GM23338 (cell line): Measurements from ENCODE around the gene IL4I1. TPM values are rescaled to one million over a fixed set of nuclear protein-coding genes. Genes with fewer than 3 reads are reported as not detected.

Source experiments
- ATAC-seq: fragments of 200-7000 bp; cut with Tn5 transposase; 3 replicates; pipeline ENCODE4 v1.9.1; 2020
- DNase-seq: peaks from one replicate; pipeline ENCODE4 v3.0.0-alpha.2; 2015; ENCODE audit warnings: low spot score
- H2AFZ ChIP-seq: fragments of 200-600 bp; sonication (generic); 2 replicates; pipeline ENCODE4 v1.8.0; 2016; ENCODE audit warnings: antibody characterized with exemption, mild to moderate bottlenecking, moderate library complexity
- H3F3A ChIP-seq: fragments of 200-600 bp; sonication (generic); replicated peaks from 2 replicates; pipeline ENCODE4 v1.8.0; 2017; ENCODE audit warnings: antibody characterized with exemption, mixed run types, low read depth
- H3K27ac ChIP-seq: fragments of 200-600 bp; sonication (generic); 2 replicates; pipeline ENCODE4 v1.6.1; 2016; ENCODE audit warnings: low read depth
- H3K27me3 ChIP-seq: fragments of 200-600 bp; sonication (generic); 2 replicates; pipeline ENCODE4 v1.8.0; 2016; ENCODE audit warnings: mild to moderate bottlenecking, mixed run types, moderate library complexity; ENCODE audit not compliant: insufficient read depth
- H3K36me3 ChIP-seq: fragments of 200-600 bp; sonication (generic); 2 replicates; pipeline ENCODE4 v1.8.0; 2016; ENCODE audit warnings: mild to moderate bottlenecking; ENCODE audit not compliant: insufficient read depth
- H3K4me1 ChIP-seq: fragments of 200-600 bp; sonication (generic); 2 replicates; pipeline ENCODE4 v1.8.0; 2016; ENCODE audit warnings: mild to moderate bottlenecking, moderate library complexity; ENCODE audit not compliant: insufficient read depth
- H3K4me2 ChIP-seq: fragments of 200-600 bp; sonication (generic); 2 replicates; pipeline ENCODE4 v1.7.1; 2017; ENCODE audit warnings: mixed run types
- H3K4me3 ChIP-seq: fragments of 200-600 bp; sonication (generic); 2 replicates; pipeline ENCODE4 v1.6.1; 2016; ENCODE audit warnings: mixed run types
- H3K79me2 ChIP-seq: fragments of 200-600 bp; sonication (generic); replicated peaks from 2 replicates; pipeline ENCODE4 v1.8.0; 2017; ENCODE audit warnings: mild to moderate bottlenecking; ENCODE audit not compliant: insufficient read depth
- H3K9me2 ChIP-seq: fragments of 200-600 bp; sonication (generic); 2 replicates; pipeline ENCODE4 v1.8.0; 2017; ENCODE audit not compliant: insufficient read depth
- H4K20me1 ChIP-seq: fragments of 200-600 bp; sonication (generic); replicated peaks from 2 replicates; pipeline ENCODE4 v1.8.0; 2017; ENCODE audit warnings: mild to moderate bottlenecking; ENCODE audit not compliant: insufficient read depth
- H3K27ac Mint-ChIP-seq: 2 replicates; pipeline ENCODE4 v1.8.0; 2020; ENCODE audit warnings: inconsistent platforms, mild to moderate bottlenecking, moderate library complexity, mixed read lengths
- H3K27me3 Mint-ChIP-seq: 3 replicates; pipeline ENCODE4 v1.8.0; 2022; ENCODE audit warnings: low read depth, mild to moderate bottlenecking, moderate library complexity, mixed read lengths, inconsistent platforms; ENCODE audit not compliant: insufficient read depth, poor library complexity
- H3K36me3 Mint-ChIP-seq: 3 replicates; pipeline ENCODE4 v1.8.0; 2021; ENCODE audit warnings: low read depth, mild to moderate bottlenecking, inconsistent platforms, moderate library complexity, mixed read lengths
- H3K4me1 Mint-ChIP-seq: 3 replicates; pipeline ENCODE4 v1.8.0; 2020; ENCODE audit warnings: mild to moderate bottlenecking, inconsistent platforms, mixed read lengths
- H3K4me3 Mint-ChIP-seq: 3 replicates; pipeline ENCODE4 v1.8.0; 2021; ENCODE audit warnings: moderate library complexity, mild to moderate bottlenecking, inconsistent platforms, mixed read lengths
- H3K9me3 Mint-ChIP-seq: 3 replicates; pipeline ENCODE4 v1.8.0; 2020; ENCODE audit warnings: moderate library complexity, mild to moderate bottlenecking, inconsistent platforms, mixed read lengths
- CREB1 ChIP-seq: fragments of 250-450 bp; sonication (Bioruptor Pico); IDR thresholded peaks from 2 replicates; pipeline ENCODE4 v1.5.0; 2020; ENCODE audit warnings: low read depth, mild to moderate bottlenecking, moderate library complexity
- CTCF ChIP-seq, 2 experiments: fragments of 200-600 bp in 1 of 2; sonication (generic) in 1 of 2; conservative IDR thresholded peaks; 2 replicates each; pipeline versions ENCODE4 v1.5.1 to v1.6.1; 2016 to 2017; ENCODE audit warnings: antibody characterized with exemption in 2 of 2, low read depth in 2 of 2, mild to moderate bottlenecking in 2 of 2, moderate library complexity in 1 of 2
- EZH2 ChIP-seq: fragments of 200-600 bp; sonication (generic); IDR thresholded peaks from one replicate; pipeline ENCODE4 v1.8.0; 2017; ENCODE audit warnings: antibody characterized with exemption, mild to moderate bottlenecking, low read depth; ENCODE audit not compliant: unreplicated experiment
- EZH2phosphoT487 ChIP-seq: fragments of 200-600 bp; sonication (generic); IDR thresholded peaks from one replicate; pipeline ENCODE4 v1.8.1; 2018; ENCODE audit warnings: antibody characterized with exemption; ENCODE audit not compliant: unreplicated experiment
- JUNB ChIP-seq: IDR thresholded peaks from one replicate; pipeline ENCODE4 v1.6.1; 2016; ENCODE audit warnings: antibody characterized with exemption; ENCODE audit not compliant: unreplicated experiment
- NANOG ChIP-seq: IDR thresholded peaks from 2 replicates; pipeline ENCODE4 v1.6.1; 2016; ENCODE audit warnings: antibody characterized with exemption, borderline replicate concordance
- POLR2AphosphoS5 ChIP-seq: IDR thresholded peaks from 2 replicates; pipeline ENCODE4 v1.6.1; 2016; ENCODE audit warnings: antibody characterized with exemption, low read depth
- STAT1 ChIP-seq: IDR thresholded peaks from one replicate; pipeline ENCODE4 v1.6.1; 2016; ENCODE audit warnings: antibody characterized with exemption; ENCODE audit not compliant: unreplicated experiment
- ZNF114 ChIP-seq: fragments of 250-450 bp; sonication (Bioruptor Pico); IDR thresholded peaks from 2 replicates; pipeline ENCODE4 v1.5.0; 2020; ENCODE audit warnings: mild to moderate bottlenecking, moderate library complexity
- ZNF331 ChIP-seq: fragments of 250-450 bp; sonication (Bioruptor Pico); IDR thresholded peaks from 2 replicates; pipeline ENCODE4 v1.5.0; 2020; ENCODE audit warnings: low read depth, mild to moderate bottlenecking, moderate library complexity
- polyA plus RNA-seq: library from polyadenylated mRNA; unstranded; fragments of >200 nt; fragmentation: Nextera tagmentation; extraction: Ambion mirVana; gene quantifications from 2 replicates; pipeline ENCODE4 v1.2.1, GENCODE V29; 2016
- total RNA-seq: library from RNA; depleted of rRNA; stranded (reverse); fragments of >200 nt; shearing (Covaris generic); gene quantifications from 2 replicates; pipeline ENCODE4 v1.2.3, GENCODE V29; 2014
- TF ChIP-seq, protein P1 (sequence below): fragments of 250-450 bp; sonication (Bioruptor Pico); IDR thresholded peaks from 2 replicates; pipeline ENCODE4 v1.5.0; 2020; ENCODE audit warnings: mild to moderate bottlenecking, moderate library complexity
- TF ChIP-seq, protein P2 (sequence below): IDR thresholded peaks from one replicate; pipeline ENCODE4 v1.6.1; 2018; ENCODE audit warnings: antibody characterized with exemption; ENCODE audit not compliant: unreplicated experiment
- TF ChIP-seq, protein P3 (sequence below): IDR thresholded peaks from 2 replicates; pipeline ENCODE4 v1.6.1; 2016; ENCODE audit warnings: antibody characterized with exemption

The IL4I1 gene
- total and polyA plus RNA-seq, 2 experiments from 2014 or later: 0.60 to 0.69 TPM

GRCh38 chr19:49858088-49858985 is 38.4 kb downstream of the IL4I1 start:
- Histone ChIP-seq H3F3A (peaks cover 66% of the 10 kb centered on the region), H3K27ac (peak overlapping the region; percentile 19; the same call in 1 of the 2 replicates), H3K9me2 (no peaks in the 10 kb centered on the region), H4K20me1 (peaks cover 15% of the 10 kb centered on the region), H3K27me3 (no peaks in the 10 kb centered on the region), H2AFZ (no peak overlapping the region), H3K79me2 (peaks cover 9% of the 10 kb centered on the region), H3K4me2 (no peak overlapping the region), H3K36me3 (peaks cover 3% of the 10 kb centered on the region; the same call in 1 of the 2 replicates), H3K4me1 (peaks cover 3% of the 10 kb centered on the region; the same call in 1 of the 2 replicates), H3K4me3 (no peak overlapping the region)
- peaks cover 53% of the 10 kb centered on the region for H3K27me3 Mint-ChIP-seq
- TF ChIP-seq, protein P1, sequence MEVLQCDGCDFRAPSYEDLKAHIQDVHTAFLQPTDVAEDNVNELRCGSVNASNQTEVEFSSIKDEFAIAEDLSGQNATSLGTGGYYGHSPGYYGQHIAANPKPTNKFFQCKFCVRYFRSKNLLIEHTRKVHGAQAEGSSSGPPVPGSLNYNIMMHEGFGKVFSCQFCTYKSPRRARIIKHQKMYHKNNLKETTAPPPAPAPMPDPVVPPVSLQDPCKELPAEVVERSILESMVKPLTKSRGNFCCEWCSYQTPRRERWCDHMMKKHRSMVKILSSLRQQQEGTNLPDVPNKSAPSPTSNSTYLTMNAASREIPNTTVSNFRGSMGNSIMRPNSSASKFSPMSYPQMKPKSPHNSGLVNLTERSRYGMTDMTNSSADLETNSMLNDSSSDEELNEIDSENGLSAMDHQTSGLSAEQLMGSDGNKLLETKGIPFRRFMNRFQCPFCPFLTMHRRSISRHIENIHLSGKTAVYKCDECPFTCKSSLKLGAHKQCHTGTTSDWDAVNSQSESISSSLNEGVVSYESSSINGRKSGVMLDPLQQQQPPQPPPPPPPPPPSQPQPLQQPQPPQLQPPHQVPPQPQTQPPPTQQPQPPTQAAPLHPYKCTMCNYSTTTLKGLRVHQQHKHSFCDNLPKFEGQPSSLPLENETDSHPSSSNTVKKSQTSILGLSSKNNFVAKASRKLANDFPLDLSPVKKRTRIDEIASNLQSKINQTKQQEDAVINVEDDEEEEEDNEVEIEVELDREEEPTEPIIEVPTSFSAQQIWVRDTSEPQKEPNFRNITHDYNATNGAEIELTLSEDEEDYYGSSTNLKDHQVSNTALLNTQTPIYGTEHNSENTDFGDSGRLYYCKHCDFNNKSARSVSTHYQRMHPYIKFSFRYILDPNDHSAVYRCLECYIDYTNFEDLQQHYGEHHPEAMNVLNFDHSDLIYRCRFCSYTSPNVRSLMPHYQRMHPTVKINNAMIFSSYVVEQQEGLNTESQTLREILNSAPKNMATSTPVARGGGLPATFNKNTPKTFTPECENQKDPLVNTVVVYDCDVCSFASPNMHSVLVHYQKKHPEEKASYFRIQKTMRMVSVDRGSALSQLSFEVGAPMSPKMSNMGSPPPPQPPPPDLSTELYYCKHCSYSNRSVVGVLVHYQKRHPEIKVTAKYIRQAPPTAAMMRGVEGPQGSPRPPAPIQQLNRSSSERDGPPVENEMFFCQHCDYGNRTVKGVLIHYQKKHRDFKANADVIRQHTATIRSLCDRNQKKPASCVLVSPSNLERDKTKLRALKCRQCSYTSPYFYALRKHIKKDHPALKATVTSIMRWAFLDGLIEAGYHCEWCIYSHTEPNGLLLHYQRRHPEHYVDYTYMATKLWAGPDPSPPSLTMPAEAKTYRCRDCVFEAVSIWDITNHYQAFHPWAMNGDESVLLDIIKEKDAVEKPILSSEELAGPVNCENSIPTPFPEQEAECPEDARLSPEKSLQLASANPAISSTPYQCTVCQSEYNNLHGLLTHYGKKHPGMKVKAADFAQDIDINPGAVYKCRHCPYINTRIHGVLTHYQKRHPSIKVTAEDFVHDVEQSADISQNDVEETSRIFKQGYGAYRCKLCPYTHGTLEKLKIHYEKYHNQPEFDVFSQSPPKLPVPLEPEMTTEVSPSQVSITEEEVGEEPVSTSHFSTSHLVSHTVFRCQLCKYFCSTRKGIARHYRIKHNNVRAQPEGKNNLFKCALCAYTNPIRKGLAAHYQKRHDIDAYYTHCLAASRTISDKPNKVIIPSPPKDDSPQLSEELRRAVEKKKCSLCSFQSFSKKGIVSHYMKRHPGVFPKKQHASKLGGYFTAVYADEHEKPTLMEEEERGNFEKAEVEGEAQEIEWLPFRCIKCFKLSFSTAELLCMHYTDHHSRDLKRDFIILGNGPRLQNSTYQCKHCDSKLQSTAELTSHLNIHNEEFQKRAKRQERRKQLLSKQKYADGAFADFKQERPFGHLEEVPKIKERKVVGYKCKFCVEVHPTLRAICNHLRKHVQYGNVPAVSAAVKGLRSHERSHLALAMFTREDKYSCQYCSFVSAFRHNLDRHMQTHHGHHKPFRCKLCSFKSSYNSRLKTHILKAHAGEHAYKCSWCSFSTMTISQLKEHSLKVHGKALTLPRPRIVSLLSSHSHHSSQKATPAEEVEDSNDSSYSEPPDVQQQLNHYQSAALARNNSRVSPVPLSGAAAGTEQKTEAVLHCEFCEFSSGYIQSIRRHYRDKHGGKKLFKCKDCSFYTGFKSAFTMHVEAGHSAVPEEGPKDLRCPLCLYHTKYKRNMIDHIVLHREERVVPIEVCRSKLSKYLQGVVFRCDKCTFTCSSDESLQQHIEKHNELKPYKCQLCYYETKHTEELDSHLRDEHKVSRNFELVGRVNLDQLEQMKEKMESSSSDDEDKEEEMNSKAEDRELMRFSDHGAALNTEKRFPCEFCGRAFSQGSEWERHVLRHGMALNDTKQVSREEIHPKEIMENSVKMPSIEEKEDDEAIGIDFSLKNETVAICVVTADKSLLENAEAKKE (CRISPR knock-in tag): no peak
- TF ChIP-seq ZNF114 (CRISPR knock-in tag) (no peak), JUNB (no peak), POLR2AphosphoS5 (no peak; the same call in none of the 2 replicates), CTCF (conservative IDR thresholded peaks at IDR 0.05; ENCODE audit: low read depth in 2 of 2) (no peak), NANOG (no peak), EZH2 (no peak), STAT1 (no peak), CREB1 (CRISPR knock-in tag) (no peak), ZNF331 (no peak), EZH2phosphoT487 (no peak)
- TF ChIP-seq, protein P2, sequence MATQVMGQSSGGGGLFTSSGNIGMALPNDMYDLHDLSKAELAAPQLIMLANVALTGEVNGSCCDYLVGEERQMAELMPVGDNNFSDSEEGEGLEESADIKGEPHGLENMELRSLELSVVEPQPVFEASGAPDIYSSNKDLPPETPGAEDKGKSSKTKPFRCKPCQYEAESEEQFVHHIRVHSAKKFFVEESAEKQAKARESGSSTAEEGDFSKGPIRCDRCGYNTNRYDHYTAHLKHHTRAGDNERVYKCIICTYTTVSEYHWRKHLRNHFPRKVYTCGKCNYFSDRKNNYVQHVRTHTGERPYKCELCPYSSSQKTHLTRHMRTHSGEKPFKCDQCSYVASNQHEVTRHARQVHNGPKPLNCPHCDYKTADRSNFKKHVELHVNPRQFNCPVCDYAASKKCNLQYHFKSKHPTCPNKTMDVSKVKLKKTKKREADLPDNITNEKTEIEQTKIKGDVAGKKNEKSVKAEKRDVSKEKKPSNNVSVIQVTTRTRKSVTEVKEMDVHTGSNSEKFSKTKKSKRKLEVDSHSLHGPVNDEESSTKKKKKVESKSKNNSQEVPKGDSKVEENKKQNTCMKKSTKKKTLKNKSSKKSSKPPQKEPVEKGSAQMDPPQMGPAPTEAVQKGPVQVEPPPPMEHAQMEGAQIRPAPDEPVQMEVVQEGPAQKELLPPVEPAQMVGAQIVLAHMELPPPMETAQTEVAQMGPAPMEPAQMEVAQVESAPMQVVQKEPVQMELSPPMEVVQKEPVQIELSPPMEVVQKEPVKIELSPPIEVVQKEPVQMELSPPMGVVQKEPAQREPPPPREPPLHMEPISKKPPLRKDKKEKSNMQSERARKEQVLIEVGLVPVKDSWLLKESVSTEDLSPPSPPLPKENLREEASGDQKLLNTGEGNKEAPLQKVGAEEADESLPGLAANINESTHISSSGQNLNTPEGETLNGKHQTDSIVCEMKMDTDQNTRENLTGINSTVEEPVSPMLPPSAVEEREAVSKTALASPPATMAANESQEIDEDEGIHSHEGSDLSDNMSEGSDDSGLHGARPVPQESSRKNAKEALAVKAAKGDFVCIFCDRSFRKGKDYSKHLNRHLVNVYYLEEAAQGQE: no peak
- TF ChIP-seq, protein P3, sequence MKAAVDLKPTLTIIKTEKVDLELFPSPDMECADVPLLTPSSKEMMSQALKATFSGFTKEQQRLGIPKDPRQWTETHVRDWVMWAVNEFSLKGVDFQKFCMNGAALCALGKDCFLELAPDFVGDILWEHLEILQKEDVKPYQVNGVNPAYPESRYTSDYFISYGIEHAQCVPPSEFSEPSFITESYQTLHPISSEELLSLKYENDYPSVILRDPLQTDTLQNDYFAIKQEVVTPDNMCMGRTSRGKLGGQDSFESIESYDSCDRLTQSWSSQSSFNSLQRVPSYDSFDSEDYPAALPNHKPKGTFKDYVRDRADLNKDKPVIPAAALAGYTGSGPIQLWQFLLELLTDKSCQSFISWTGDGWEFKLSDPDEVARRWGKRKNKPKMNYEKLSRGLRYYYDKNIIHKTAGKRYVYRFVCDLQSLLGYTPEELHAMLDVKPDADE: no peak
- peaks cover 68% of the 10 kb centered on the region for H3K36me3 Mint-ChIP-seq
- H3K4me3 Mint-ChIP-seq: peak overlapping the region; percentile 14; the same call in 2 of the 3 replicates
- peaks cover 6% of the 10 kb centered on the region; the same call in 2 of the 3 replicates for H3K9me3 Mint-ChIP-seq
- H3K4me1 Mint-ChIP-seq: peaks cover 14% of the 10 kb centered on the region
- no peak for DNase-seq
- no peak overlapping the region for H3K27ac Mint-ChIP-seq
- ATAC-seq: no peak
